Left ventricle myocardium inferior (tissue), 1 donor: Measurements from ENCODE around the gene P2RY14. TPM values are rescaled to one million over a fixed set of nuclear protein-coding genes. Genes with fewer than 3 reads are reported as not detected.
A peak's percentile ranks its signal among the peaks of the same experiment; 100 is the strongest.

Experiments
- DNase-seq: peaks from one replicate; pipeline ENCODE4 v3.0.0-alpha.2; 2020
- H3K27ac ChIP-seq: fragments of 200-600 bp; replicated peaks from 2 replicates; pipeline ENCODE4 v1.8.0; 2021
- H3K27me3 ChIP-seq: fragments of 200-600 bp; 2 replicates; pipeline ENCODE4 v1.8.0; 2021; ENCODE audit warnings: low read depth
- H3K36me3 ChIP-seq: fragments of 200-600 bp; 2 replicates; pipeline ENCODE4 v1.8.0; 2021
- H3K4me1 ChIP-seq: fragments of 200-600 bp; 2 replicates; pipeline ENCODE4 v1.8.0; 2021
- H3K4me3 ChIP-seq: fragments of 200-600 bp; 2 replicates; pipeline ENCODE4 v1.8.0; 2021; ENCODE audit warnings: mild to moderate bottlenecking, moderate library complexity
- H3K9me3 ChIP-seq: fragments of 200-600 bp; replicated peaks from 2 replicates; pipeline ENCODE4 v1.8.0; 2021
- CTCF ChIP-seq: fragments of 200-600 bp; IDR thresholded peaks from 2 replicates; pipeline ENCODE4 v1.8.0; 2021; ENCODE audit warnings: antibody characterized with exemption, mild to moderate bottlenecking, borderline replicate concordance
- intact Hi-C: fragments of 100-400 bp; cut with micrococcal nuclease; formaldehyde crosslinking; loops from one replicate; pipeline ENCODE4 v1.11.0; 2022
- long read RNA-seq: library from polyadenylated mRNA; unstranded; transcript quantifications from one replicate; pipeline ENCODE4 v2.0.0, GENCODE V29; 2021
- total RNA-seq: library from RNA; stranded (reverse); fragmentation: NEBNext Ultra II Directional; extraction: Animal tissue kit (Norgen Biotek cat#: 25700); gene quantifications from one replicate; pipeline ENCODE4 v1.2.1, GENCODE V29; 2021
- donor health status: DM: no; HTN: yes; CAD: no; lungs with severe emphysema.

P2RY14 gene
- total RNA-seq = 2.9 TPM
- long read RNA-seq, partial matches to known transcripts = 0 of 1 reads
- long read RNA-seq, other reads (novel, unspliced or antisense) = 0 of 1 reads

GRCh38 chr3:151278230-151278629 lies at the start of gene P2RY14:
P2RY14 (minus strand) TSS chr3:151278542; CDS start chr3:151214316, 64,226 bp downstream.
- H3K27me3 ChIP-seq = no peaks in the 10 kb centered on the region
- no peak for DNase-seq
- intact Hi-C loops = no loop called here
- TF ChIP-seq CTCF = no peak
- no peaks in the 10 kb centered on the region for H3K36me3 ChIP-seq
- H3K9me3 ChIP-seq = no peaks in the 10 kb centered on the region
- H3K4me3 ChIP-seq = peak within 1 kb of the TSS; percentile 51
- H3K4me1 ChIP-seq = peaks cover 2% of the 10 kb centered on the region
- peak within 1 kb of the TSS; percentile 64 for H3K27ac ChIP-seq

- intact Hi-C loops = no loop called here
- H3K4me3 ChIP-seq = peak overlapping the region; percentile 36
- H3K27me3 ChIP-seq = no peaks in the 10 kb centered on the region
- H3K4me1 ChIP-seq = no peaks in the 10 kb centered on the region
- no peak for DNase-seq
- no peaks in the 10 kb centered on the region for H3K36me3 ChIP-seq
- no peaks in the 10 kb centered on the region for H3K9me3 ChIP-seq
- TF ChIP-seq CTCF = peak; percentile 70
- H3K27ac ChIP-seq = no peak overlapping the region
Observed at GRCh38 chr3:151327571-151328198, 49.3 kb upstream of the P2RY14 start.

- Histone ChIP-seq H3K4me1 (no peaks in the 10 kb centered on the region), H3K9me3 (no peaks in the 10 kb centered on the region), H3K36me3 (no peaks in the 10 kb centered on the region), H3K27ac (no peak overlapping the region), H3K27me3 (no peaks in the 10 kb centered on the region), H3K4me3 (no peak overlapping the region)
- no peak for TF ChIP-seq CTCF
- no peak for DNase-seq
- intact Hi-C loops = no loop called here
Observed at GRCh38 chr3:151322511-151322910, 44.2 kb upstream of the P2RY14 start.

- intact Hi-C loops = no loop called here
- DNase-seq = no peak
- no peak for TF ChIP-seq CTCF
- H3K36me3 ChIP-seq = no peaks in the 10 kb centered on the region
- H3K27ac ChIP-seq = no peak overlapping the region
- no peaks in the 10 kb centered on the region for H3K4me1 ChIP-seq
- H3K4me3 ChIP-seq = no peak overlapping the region
- H3K9me3 ChIP-seq = no peaks in the 10 kb centered on the region
- no peaks in the 10 kb centered on the region for H3K27me3 ChIP-seq
Observed at GRCh38 chr3:151321526-151321925, 43.2 kb upstream of the P2RY14 start.

GRCh38 chr3:151320131-151320530 lies 41.8 kb upstream of the P2RY14 start:
- H3K9me3 ChIP-seq = no peaks in the 10 kb centered on the region
- TF ChIP-seq CTCF = no peak

More at GRCh38 chr3:151320131-151320530, 41.8 kb upstream of the P2RY14 start:
- Histone ChIP-seq H3K4me1 (no peaks in the 10 kb centered on the region), H3K27ac (no peak overlapping the region), H3K27me3 (no peaks in the 10 kb centered on the region), H3K36me3 (no peaks in the 10 kb centered on the region), H3K4me3 (no peak overlapping the region)
- intact Hi-C loops = no loop called here
- DNase-seq = no peak
